ENCODE results near the gene ASNSD1. TPM values are rescaled to one million over a fixed set of nuclear protein-coding genes. Genes with fewer than 3 reads are reported as not detected.

The ASNSD1 gene
- total RNA-seq, 6 experiments from 2014 or later: 36.7 to 43.4 (median 38.3) TPM

DNA sequence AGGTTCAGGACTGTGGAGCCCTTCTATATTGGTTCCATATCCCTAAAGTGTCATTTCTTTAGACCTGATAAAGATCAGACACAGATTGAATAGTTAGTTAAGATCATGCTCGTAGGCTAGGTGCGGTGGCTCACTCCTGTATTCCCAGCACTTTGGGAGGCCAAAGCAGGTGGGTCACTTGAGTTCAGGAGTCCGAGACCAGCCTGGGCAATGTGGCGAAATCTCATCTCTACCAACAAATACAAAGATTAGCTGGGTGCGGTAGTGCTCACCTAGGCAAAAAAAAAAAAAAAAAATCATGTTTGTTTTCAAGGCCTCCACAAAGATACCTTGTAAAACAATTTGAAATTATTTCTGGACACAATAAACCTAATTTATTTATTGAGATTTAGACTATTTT, 8.7 kb downstream of the ASNSD1 start:
- TF ChIP-seq, protein P1, sequence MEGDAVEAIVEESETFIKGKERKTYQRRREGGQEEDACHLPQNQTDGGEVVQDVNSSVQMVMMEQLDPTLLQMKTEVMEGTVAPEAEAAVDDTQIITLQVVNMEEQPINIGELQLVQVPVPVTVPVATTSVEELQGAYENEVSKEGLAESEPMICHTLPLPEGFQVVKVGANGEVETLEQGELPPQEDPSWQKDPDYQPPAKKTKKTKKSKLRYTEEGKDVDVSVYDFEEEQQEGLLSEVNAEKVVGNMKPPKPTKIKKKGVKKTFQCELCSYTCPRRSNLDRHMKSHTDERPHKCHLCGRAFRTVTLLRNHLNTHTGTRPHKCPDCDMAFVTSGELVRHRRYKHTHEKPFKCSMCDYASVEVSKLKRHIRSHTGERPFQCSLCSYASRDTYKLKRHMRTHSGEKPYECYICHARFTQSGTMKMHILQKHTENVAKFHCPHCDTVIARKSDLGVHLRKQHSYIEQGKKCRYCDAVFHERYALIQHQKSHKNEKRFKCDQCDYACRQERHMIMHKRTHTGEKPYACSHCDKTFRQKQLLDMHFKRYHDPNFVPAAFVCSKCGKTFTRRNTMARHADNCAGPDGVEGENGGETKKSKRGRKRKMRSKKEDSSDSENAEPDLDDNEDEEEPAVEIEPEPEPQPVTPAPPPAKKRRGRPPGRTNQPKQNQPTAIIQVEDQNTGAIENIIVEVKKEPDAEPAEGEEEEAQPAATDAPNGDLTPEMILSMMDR (IDR thresholded peaks at IDR 0.05): no peak
- no peak overlapping the region for H3K4me3 Mint-ChIP-seq
- no peaks in the 10 kb centered on the region; the same call in 1 of the 2 replicates for H3K27me3 Mint-ChIP-seq (ENCODE audit: insufficient read depth)
- H3K9me3 Mint-ChIP-seq: no peaks in the 10 kb centered on the region
- no peak overlapping the region for H3K27ac Mint-ChIP-seq
- H3K36me3 Mint-ChIP-seq (ENCODE audit: low read depth): peaks cover 6% of the 10 kb centered on the region; the same call in 1 of the 2 replicates
- H3K4me1 Mint-ChIP-seq (ENCODE audit: low read depth): peaks cover 15% of the 10 kb centered on the region
- no peak for DNase-seq

DNA sequence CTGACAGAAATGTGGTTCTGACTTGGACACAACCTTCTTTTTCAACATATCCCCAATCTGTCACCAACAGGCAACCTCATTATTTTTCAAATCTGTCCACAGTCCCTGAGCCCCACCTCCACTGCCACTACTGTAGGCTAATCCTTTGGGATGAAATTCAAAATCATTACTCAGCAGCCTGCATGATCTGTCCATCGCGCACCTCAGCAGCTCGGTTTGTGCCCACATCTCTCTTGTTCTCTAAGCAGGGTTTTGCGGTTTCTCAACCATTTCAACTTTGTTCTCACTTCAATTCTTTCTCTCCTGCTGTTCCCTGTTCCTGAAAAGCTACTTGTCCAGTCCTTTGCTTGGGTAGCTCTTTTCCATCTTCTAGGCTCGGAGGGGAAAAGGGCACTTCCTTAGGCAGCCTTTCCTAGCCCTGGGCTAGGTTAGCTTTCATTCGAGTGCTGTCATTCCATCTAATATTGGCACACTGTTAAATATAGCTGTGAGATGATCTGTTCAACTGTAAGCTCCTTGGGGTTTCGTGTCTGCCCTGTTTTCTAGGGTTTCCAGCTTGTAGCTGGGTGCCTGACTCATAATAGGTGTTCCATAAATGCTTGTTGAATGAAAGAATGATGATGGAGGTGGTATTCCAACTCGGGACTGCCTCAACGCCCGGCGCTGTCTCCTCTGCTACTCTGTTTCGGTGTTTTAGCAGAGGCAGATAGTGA, 12.6 kb downstream of the ASNSD1 start:
- H3K4me1 Mint-ChIP-seq (ENCODE audit: low read depth): peaks cover 27% of the 10 kb centered on the region
- peak overlapping the region; percentile 81 for H3K27ac Mint-ChIP-seq
- no peak for DNase-seq
- no peaks in the 10 kb centered on the region; the same call in 1 of the 2 replicates for H3K27me3 Mint-ChIP-seq (ENCODE audit: insufficient read depth)
- H3K9me3 Mint-ChIP-seq: peaks cover 10% of the 10 kb centered on the region; the same call in 1 of the 2 replicates
- TF ChIP-seq, protein P1 (IDR thresholded peaks at IDR 0.05): no peak
- H3K36me3 Mint-ChIP-seq (ENCODE audit: low read depth): peaks cover 17% of the 10 kb centered on the region
- H3K4me3 Mint-ChIP-seq: peak overlapping the region; percentile 82

DNA sequence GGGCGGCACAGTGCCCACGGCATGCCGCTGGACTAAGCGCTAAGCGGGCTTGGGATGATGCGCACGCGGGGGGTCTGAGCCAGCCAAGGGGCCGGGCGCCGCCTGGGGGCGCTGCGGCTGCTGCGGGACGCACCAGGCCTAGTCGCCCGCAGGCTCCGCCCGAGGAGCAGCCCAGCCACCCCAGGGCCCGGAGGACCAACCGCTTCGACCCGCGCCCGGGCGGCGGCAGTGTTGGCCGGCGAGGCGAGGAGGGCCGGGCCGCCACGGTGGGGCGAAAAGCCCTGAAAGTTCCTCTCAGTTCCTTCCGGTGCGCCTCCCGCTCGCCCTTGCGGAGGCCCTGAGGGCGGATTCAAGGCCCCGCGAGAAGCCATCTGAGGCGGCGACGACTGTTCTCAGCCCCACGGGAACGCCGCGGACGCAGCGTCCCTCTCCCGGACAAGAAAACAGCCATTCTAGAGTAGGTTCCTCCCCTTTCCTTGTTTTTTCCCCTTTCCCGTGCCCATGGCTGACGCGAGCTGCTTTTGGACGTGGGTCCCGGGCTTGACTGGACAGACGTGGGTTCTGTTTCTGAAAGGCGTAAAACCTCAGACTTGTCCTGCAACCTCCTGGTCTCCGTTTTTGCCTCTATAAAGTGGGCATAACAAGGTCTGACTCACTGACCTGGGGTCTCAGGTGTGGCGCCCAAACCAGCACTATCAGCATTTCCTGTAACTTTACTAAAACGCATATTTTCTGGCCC, 13.3 kb downstream of the ASNSD1 start, which contains the start of gene ANKAR:
Gene ANKAR, plus strand, starts transcription at position 297 of the 739 bp plus-strand sequence. CDS start 1,821 bp downstream, outside the sequence.
- H3K4me3 Mint-ChIP-seq: peak within 1 kb of the TSS; percentile 96
- H3K36me3 Mint-ChIP-seq (ENCODE audit: low read depth): peaks cover 24% of the 10 kb centered on the region
- no peaks in the 10 kb centered on the region; the same call in 1 of the 2 replicates for H3K27me3 Mint-ChIP-seq (ENCODE audit: insufficient read depth)
- peaks cover 14% of the 10 kb centered on the region; the same call in 1 of the 2 replicates for H3K9me3 Mint-ChIP-seq
- peak within 1 kb of the TSS; percentile 98 for H3K27ac Mint-ChIP-seq
- peak; percentile 85 for DNase-seq
- H3K4me1 Mint-ChIP-seq (ENCODE audit: low read depth): peaks cover 27% of the 10 kb centered on the region
- TF ChIP-seq, protein P1 (IDR thresholded peaks at IDR 0.05): peak; percentile 91

DNA sequence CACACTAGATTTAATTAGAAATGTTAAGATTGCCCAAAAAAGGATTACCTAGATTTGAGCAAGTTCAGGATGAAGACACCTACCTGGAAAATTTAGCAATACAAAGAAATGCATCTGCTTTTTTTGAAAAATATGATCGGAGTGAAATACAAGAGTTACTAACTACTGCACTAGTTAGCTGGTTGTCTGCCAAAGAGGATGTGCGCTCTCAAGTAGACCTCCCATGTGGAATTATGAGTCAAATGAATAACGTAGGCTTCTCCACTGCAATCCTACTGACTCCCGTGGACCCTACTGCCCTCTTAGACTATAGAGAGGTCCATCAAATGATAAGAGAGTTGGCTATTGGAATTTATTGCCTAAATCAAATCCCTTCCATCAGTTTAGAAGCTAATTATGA, 15.2 kb downstream of the ASNSD1 start:
- no peak overlapping the region for H3K27ac Mint-ChIP-seq
- H3K9me3 Mint-ChIP-seq: peaks cover 14% of the 10 kb centered on the region; the same call in 1 of the 2 replicates
- H3K4me3 Mint-ChIP-seq: no peak overlapping the region
- TF ChIP-seq, protein P1 (IDR thresholded peaks at IDR 0.05): no peak
- peaks cover 27% of the 10 kb centered on the region for H3K4me1 Mint-ChIP-seq (ENCODE audit: low read depth)
- no peaks in the 10 kb centered on the region; the same call in 1 of the 2 replicates for H3K27me3 Mint-ChIP-seq (ENCODE audit: insufficient read depth)
- peaks cover 29% of the 10 kb centered on the region for H3K36me3 Mint-ChIP-seq (ENCODE audit: low read depth)
- DNase-seq: no peak

DNA sequence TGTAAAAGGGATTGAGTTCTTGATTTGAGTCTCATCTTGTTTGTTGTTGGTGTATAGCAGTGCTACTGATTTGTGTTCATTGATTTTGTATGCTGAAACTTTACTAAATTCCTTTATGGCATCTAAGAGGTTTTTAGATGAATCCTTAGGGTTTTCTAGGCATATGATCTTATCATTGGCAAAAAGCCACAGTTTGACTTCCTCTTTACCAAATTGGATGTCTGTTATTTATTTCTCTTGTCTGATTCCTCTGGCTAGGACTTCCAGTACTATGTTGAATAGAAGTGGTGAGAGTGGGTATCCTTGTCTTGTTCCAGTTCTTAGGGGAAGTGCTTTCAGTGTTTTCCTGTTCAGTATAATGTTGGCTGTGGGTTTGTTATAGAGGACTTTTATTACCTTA, 18.0 kb downstream of the ASNSD1 start:
- DNase-seq: no peak
- H3K9me3 Mint-ChIP-seq: peaks cover 14% of the 10 kb centered on the region; the same call in 1 of the 2 replicates

More for the DNA sequence above, 18.0 kb downstream of the ASNSD1 start:
- Mint-ChIP-seq H3K36me3 (ENCODE audit: low read depth) (peaks cover 29% of the 10 kb centered on the region), H3K27ac (no peak overlapping the region), H3K4me3 (no peak overlapping the region), H3K27me3 (ENCODE audit: insufficient read depth) (no peaks in the 10 kb centered on the region; the same call in 1 of the 2 replicates), H3K4me1 (ENCODE audit: low read depth) (peaks cover 16% of the 10 kb centered on the region)
- TF ChIP-seq, protein P1 (IDR thresholded peaks at IDR 0.05): no peak
